ENCODE measurements around the gene THAP8. TPM values are rescaled to one million over a fixed set of nuclear protein-coding genes. Genes with fewer than 3 reads are reported as not detected.

The THAP8 gene
- polyA plus RNA-seq, 1 experiment: 3.9 TPM

GRCh38 chr19:36040495-36040894, 13.6 kb downstream of the THAP8 start:
- no peaks in the 10 kb centered on the region for H3K27me3 ChIP-seq (ENCODE audit: control insufficient read depth, insufficient read depth, low read length)
- POLR2A ChIA-PET: no interaction called here
- CTCF ChIA-PET: no interaction called here
- H3K9me3 ChIP-seq (ENCODE audit: control insufficient read depth, insufficient read depth, low read length): no peaks in the 10 kb centered on the region; the same call in 1 of the 2 replicates
- no peak overlapping the region for H3K27ac ChIP-seq (ENCODE audit: low read depth, low read length)
- DNase-seq (ENCODE audit: low read depth, low spot score): no peak
- no peak for TF ChIP-seq CTCF (IDR thresholded peaks at IDR 0.05; ENCODE audit: low read depth, low read length)
- no peak overlapping the region for H3K4me3 ChIP-seq (ENCODE audit: low read depth, low read length)

- TF ChIP-seq CTCF (IDR thresholded peaks at IDR 0.05; ENCODE audit: low read depth, low read length): no peak
- peak; percentile 32 for DNase-seq (ENCODE audit: low read depth, low spot score)
- Histone ChIP-seq H3K9me3 (ENCODE audit: control insufficient read depth, insufficient read depth, low read length) (no peaks in the 10 kb centered on the region; the same call in 1 of the 2 replicates), H3K27ac (ENCODE audit: low read depth, low read length) (no peak within 1 kb of the TSS), H3K27me3 (ENCODE audit: control insufficient read depth, insufficient read depth, low read length) (no peaks in the 10 kb centered on the region), H3K4me3 (ENCODE audit: low read depth, low read length) (peak within 1 kb of the TSS; percentile 89)
- CTCF ChIA-PET: no interaction called here
- POLR2A ChIA-PET: no interaction called here
Measured at GRCh38 chr19:36032251-36033104, 21.6 kb downstream of the THAP8 start, which contains the start of gene CLIP3. CLIP3 (minus strand) TSS chr19:36032873; CDS start chr19:36032357, 516 bp downstream.

- DNase-seq (ENCODE audit: low read depth, low spot score): no peak
- POLR2A ChIA-PET: no interaction called here
- H3K4me3 ChIP-seq (ENCODE audit: low read depth, low read length): no peak overlapping the region
- no peak overlapping the region for H3K27ac ChIP-seq (ENCODE audit: low read depth, low read length)
- no peak for TF ChIP-seq CTCF (IDR thresholded peaks at IDR 0.05; ENCODE audit: low read depth, low read length)
- CTCF ChIA-PET: interaction anchor here (1.2 to 1.5 kb wide), 2 partner anchors 22 to 30 kb away, joined by 3 to 5 read pairs; partner anchors contain the start of gene THAP8
- no peaks in the 10 kb centered on the region; the same call in 1 of the 2 replicates for H3K9me3 ChIP-seq (ENCODE audit: control insufficient read depth, insufficient read depth, low read length)
- H3K27me3 ChIP-seq (ENCODE audit: control insufficient read depth, insufficient read depth, low read length): no peaks in the 10 kb centered on the region
Measured at GRCh38 chr19:36031308-36031707, 22.8 kb downstream of the THAP8 start.

- Histone ChIP-seq H3K27ac (ENCODE audit: low read depth, low read length) (no peak overlapping the region), H3K4me3 (ENCODE audit: low read depth, low read length) (no peak overlapping the region), H3K9me3 (ENCODE audit: control insufficient read depth, insufficient read depth, low read length) (no peaks in the 10 kb centered on the region; the same call in 1 of the 2 replicates), H3K27me3 (ENCODE audit: control insufficient read depth, insufficient read depth, low read length) (no peaks in the 10 kb centered on the region)
- ChIA-PET POLR2A (interaction anchor here (0.6 kb wide), 1 partner anchor 84 kb away, joined by 3 read pairs; the partner anchor contains the start of gene POLR2I), CTCF (interaction anchor here (1.2 to 1.5 kb wide), 3 partner anchors 23 to 30 kb away, joined by 3 to 5 read pairs (median 5); partner anchors contain the start of gene THAP8)
- DNase-seq (ENCODE audit: low read depth, low spot score): no peak
- TF ChIP-seq CTCF (IDR thresholded peaks at IDR 0.05; ENCODE audit: low read depth, low read length): 0 out of 2 replicates have a peak, but pooled peaks have one; percentile 11
Measured at GRCh38 chr19:36030264-36031148, 23.6 kb downstream of the THAP8 start.
